Subcutaneous abdominal adipose tissue (tissue), 5 donors: ENCODE results near the gene KCNT2.

Experiments
- H3K27ac ChIP-seq: one replicate; pipeline ENCODE4 v1.7.0; 2013; ENCODE audit warnings: low read depth, mild to moderate bottlenecking, inconsistent platforms, low read length, moderate library complexity
- H3K27me3 ChIP-seq, 5 donors: one replicate each; pipeline ENCODE4 v1.7.0; 2013; ENCODE audit warnings: low read length in 5 of 5, inconsistent platforms in 1 of 5; ENCODE audit not compliant: control insufficient read depth in 5 of 5, insufficient read depth in 4 of 5
- H3K36me3 ChIP-seq, 5 donors: one replicate each; pipeline ENCODE4 v1.7.0; 2013; ENCODE audit warnings: low read length in 5 of 5; ENCODE audit not compliant: control insufficient read depth in 5 of 5, insufficient read depth in 5 of 5
- H3K4me1 ChIP-seq, 5 donors: one replicate each; pipeline ENCODE4 v1.7.0; 2013; ENCODE audit warnings: low read length in 5 of 5, mild to moderate bottlenecking in 3 of 5, moderate library complexity in 1 of 5; ENCODE audit not compliant: control insufficient read depth in 5 of 5, insufficient read depth in 5 of 5
- H3K4me3 ChIP-seq, 5 donors: one replicate each; pipeline ENCODE4 v1.7.0; 2013; ENCODE audit warnings: low read length in 5 of 5, low read depth in 1 of 5
- H3K9ac ChIP-seq, 5 donors: one replicate each; pipeline ENCODE4 v1.7.0; 2013; ENCODE audit warnings: low read length in 5 of 5, mild to moderate bottlenecking in 4 of 5, moderate library complexity in 3 of 5
- H3K9me3 ChIP-seq, 5 donors: one replicate each; pipeline ENCODE4 v1.7.0; 2013; ENCODE audit warnings: low read length in 5 of 5; ENCODE audit not compliant: control insufficient read depth in 5 of 5
- donor health status: healthy.
- donor health status: healthy.
- donor health status: healthy.
- donor health status: healthy.
- donor health status: healthy.

KCNT2 gene

DNA sequence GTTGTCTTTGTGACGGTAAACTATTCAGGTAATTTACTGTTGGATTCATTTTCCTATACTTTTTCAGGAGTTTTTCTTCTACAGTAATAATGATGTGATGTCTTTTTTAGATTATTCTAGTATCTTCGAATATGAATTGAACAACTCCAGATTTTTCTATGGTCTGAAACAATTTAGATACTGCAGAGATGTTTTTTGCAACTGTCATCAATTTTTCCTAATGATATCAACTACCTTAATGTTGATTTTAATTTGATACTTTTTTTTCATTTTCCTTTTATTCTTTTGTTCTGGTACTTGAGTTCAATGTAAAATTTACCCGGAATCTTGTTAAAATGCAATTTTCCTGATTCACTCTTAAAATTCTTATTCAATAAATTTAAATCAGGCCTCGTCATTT is 110.4 kb downstream of the KCNT2 start:
- no peaks in the 10 kb centered on the region for H3K27me3 ChIP-seq
- H3K9me3 ChIP-seq: no peaks in the 10 kb centered on the region
- no peaks in the 10 kb centered on the region for H3K4me1 ChIP-seq
- no peak overlapping the region for H3K9ac ChIP-seq
- no peaks in the 10 kb centered on the region for H3K36me3 ChIP-seq
- no peak overlapping the region for H3K27ac ChIP-seq
- no peak overlapping the region for H3K4me3 ChIP-seq

DNA sequence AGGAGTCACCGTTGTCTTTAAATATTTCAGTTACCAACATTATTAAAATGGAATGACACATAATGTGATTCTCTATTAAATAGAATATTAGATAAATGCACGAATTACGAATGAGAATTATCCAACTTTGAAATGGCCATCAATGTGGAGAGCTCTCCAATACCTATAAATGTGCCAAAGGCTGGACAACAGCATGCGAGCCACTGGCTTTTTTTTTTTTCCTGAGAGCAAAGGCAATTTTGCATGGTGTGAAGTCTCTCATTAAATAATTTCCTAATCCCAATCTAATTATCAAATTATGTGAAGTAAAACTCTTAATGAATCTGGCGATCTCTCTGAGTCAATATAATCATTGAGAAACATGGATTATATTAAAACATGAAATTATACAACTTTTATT is 113.5 kb downstream of the KCNT2 start:
- Histone ChIP-seq H3K27me3 (no peaks in the 10 kb centered on the region), H3K27ac (no peak overlapping the region), H3K9me3 (no peaks in the 10 kb centered on the region), H3K36me3 (no peaks in the 10 kb centered on the region), H3K9ac (no peak overlapping the region), H3K4me3 (no peak overlapping the region), H3K4me1 (no peaks in the 10 kb centered on the region)

DNA sequence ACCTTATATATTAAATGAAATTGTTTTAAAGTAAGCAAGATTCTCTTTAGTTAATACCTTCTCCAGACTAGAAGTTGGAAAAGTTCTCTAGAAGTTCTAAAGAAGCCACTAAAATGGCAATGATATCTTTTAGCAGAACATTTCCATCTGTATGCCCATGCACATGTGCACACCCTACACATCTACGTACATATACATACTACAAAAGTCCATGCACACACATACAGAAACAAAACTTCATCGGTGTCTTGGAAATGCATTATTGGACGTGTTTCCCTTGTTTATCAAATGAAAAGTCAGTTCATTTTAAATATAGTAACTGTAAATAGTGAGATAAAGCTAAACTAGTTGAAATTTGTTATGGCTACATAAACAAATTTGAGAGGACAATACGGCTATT is 114.4 kb downstream of the KCNT2 start:
- H3K4me1 ChIP-seq: no peaks in the 10 kb centered on the region
- H3K27me3 ChIP-seq: no peaks in the 10 kb centered on the region
- no peak overlapping the region for H3K27ac ChIP-seq
- H3K36me3 ChIP-seq: no peaks in the 10 kb centered on the region
- no peaks in the 10 kb centered on the region for H3K9me3 ChIP-seq
- H3K4me3 ChIP-seq: no peak overlapping the region
- no peak overlapping the region for H3K9ac ChIP-seq

DNA sequence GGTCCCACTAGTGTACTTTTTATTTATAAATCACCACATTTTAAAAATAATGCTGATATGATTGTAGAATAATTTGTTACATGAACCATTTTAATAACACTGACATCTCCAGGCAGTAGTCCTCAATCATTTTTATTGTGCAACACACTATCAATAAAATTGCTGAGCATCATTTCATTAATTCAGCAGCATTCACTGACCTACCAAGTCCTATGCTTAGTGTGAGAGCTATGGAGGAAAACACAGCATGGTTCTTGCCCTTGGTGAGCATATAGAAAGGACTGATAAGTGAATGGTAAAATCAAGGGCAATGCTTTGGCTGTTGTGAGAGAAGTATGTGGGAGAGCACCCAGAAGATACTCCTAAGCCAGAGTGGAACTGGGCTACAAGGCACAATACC is 119.7 kb downstream of the KCNT2 start:
- peaks cover 0 to 2% (median 0%) of the 10 kb centered on the region in 5 donors for H3K9me3 ChIP-seq
- no peaks in the 10 kb centered on the region for H3K4me1 ChIP-seq
- no peaks in the 10 kb centered on the region for H3K27me3 ChIP-seq
- no peak overlapping the region for H3K4me3 ChIP-seq
- H3K9ac ChIP-seq: no peak overlapping the region
- no peak overlapping the region for H3K27ac ChIP-seq
- no peaks in the 10 kb centered on the region for H3K36me3 ChIP-seq

DNA sequence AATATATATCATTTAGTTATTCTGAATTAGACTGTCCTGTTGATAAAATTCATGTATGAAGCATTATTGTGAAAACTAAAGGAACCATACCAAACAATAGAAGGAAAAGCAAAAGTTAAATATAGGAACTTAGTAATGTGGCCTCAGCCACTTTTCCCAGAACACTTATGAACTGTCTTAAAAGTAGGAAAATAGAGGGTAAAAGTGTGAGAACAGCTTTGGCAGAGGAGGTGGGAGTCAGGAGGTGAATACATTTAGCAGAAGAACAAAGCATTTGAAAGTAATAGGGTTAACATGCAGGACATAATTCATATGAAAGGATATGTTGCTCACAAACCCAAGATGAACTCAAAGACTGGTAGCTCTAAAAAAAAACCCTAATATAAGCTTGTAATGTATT is 121.9 kb downstream of the KCNT2 start:
- Histone ChIP-seq H3K27me3 (no peaks in the 10 kb centered on the region), H3K4me1 (no peaks in the 10 kb centered on the region), H3K27ac (no peak overlapping the region), H3K9me3 (peaks cover 0 to 2% (median 0%) of the 10 kb centered on the region in 5 donors), H3K36me3 (no peaks in the 10 kb centered on the region), H3K9ac (no peak overlapping the region), H3K4me3 (no peak overlapping the region)

DNA sequence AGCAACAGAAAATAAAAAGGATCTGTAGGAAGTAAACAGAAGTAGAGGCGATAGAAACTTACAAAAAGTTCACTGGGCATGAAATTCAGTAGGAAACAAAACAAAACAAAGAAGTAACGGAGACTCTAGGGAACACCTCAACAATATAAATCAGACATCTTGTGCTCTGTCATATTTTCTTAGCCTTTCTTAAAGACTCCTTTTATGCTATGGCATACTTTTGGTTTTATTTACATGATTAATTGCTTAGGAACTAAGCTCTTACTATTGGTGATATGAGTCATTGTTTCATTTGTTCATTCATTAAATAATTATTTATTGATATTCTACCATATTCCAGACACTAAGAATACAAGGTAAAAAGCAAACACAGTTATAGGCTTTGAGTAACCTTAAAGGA is 126.6 kb downstream of the KCNT2 start:
- H3K27me3 ChIP-seq: no peaks in the 10 kb centered on the region
- no peak overlapping the region for H3K4me3 ChIP-seq
- no peaks in the 10 kb centered on the region for H3K4me1 ChIP-seq
- H3K36me3 ChIP-seq: no peaks in the 10 kb centered on the region
- H3K9me3 ChIP-seq: peaks cover 0 to 2% (median 0%) of the 10 kb centered on the region in 5 donors
- H3K9ac ChIP-seq: no peak overlapping the region
- H3K27ac ChIP-seq: no peak overlapping the region

DNA sequence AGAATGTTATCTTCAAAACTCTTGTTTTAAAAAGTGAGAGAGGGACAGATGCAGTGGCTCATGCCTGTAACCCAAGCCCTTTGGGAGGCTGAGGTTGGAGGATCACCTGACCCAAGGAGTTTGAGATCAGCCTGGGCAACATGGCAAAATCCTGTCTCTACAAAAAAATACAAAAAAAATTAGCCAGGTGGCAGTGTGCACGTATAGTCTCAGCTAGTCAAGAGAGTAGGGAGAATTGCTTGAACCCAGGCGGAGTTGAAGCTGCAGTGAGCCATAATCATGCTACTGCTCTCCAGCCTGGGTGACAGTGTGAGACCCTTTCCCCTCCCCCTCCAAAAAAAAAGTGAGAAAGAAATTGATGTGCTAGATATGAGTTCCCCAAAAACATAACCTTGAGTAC is 131.0 kb downstream of the KCNT2 start:
- H3K36me3 ChIP-seq: no peaks in the 10 kb centered on the region
- H3K9me3 ChIP-seq: no peaks in the 10 kb centered on the region
- no peaks in the 10 kb centered on the region for H3K4me1 ChIP-seq
- no peak overlapping the region for H3K27ac ChIP-seq
- no peak overlapping the region for H3K9ac ChIP-seq
- H3K4me3 ChIP-seq: no peak overlapping the region
- no peaks in the 10 kb centered on the region for H3K27me3 ChIP-seq

DNA sequence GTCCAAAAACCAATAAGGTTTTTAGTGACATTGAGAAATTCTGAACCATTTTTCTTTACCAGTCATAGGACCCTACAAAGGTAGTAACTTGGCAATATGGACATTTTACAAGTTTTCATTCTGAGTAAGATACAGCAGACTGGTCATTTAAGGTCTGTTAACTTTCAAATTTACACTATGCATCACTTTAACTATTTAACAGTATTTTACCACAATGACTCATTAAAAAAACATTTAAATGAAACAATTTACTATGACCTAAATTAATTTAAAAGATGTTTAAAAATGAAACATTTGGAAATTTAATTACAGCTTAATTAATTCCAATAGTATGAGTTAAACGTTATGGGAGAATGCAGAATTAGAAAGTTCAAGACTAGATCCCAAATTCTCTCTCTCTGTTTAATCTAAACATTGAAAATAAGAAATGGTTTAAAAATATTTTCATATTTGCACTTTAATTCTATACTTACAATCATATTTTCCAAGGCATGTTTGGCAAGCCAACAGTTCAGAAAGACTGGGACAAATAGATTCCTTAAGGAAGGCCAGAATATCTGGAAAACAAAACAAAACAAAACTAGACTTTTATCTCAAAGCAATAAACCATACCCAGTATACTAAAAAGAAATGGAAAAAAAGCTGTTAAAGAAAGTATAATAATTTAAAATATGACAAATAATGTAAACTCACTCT is 140.9 kb downstream of the KCNT2 start:
- no peaks in the 10 kb centered on the region for H3K36me3 ChIP-seq
- no peaks in the 10 kb centered on the region for H3K9me3 ChIP-seq
- no peak overlapping the region for H3K27ac ChIP-seq
- H3K4me3 ChIP-seq: no peak overlapping the region
- H3K9ac ChIP-seq: no peak overlapping the region
- no peaks in the 10 kb centered on the region for H3K4me1 ChIP-seq
- H3K27me3 ChIP-seq: no peaks in the 10 kb centered on the region

DNA sequence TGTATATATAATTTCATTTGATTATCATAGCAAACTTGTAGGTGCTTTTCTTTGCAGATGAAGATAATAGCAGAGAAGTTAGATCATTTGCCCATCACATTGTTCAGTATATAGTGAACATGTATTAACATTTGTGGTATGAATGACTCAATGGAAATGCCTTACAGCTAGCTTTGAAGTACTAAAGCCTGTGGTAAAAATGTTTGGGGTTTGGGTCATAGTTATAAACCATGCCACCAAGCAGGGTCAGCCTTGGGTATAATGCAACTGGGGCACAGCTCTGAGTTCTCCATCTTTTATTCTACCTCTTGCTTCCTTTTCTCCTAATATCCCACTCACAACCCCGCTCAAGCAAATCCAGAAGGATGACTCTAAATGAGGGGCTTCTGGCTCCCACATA is 141.6 kb downstream of the KCNT2 start:
- Histone ChIP-seq H3K27me3 (no peaks in the 10 kb centered on the region), H3K4me1 (no peaks in the 10 kb centered on the region), H3K27ac (no peak overlapping the region), H3K9ac (no peak overlapping the region), H3K4me3 (no peak overlapping the region), H3K9me3 (no peaks in the 10 kb centered on the region), H3K36me3 (no peaks in the 10 kb centered on the region)

DNA sequence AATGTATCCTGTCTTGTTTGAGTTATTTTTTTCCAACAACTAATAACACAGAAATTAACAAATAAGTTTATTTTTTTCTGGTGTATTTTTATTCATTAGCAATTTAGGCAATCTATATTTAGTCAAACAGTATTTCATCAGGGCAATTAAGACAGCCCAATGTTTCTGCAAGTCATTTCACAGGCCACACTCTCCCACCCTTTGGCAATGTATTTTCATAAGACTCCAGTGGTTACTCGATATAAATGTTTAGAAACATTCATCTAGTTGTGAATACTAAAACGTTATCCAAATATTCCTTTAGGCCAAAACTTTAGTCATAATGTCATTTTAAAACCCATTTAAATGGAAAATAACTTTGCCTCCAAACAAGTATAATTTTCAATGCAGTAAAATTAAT is 142.1 kb downstream of the KCNT2 start:
- Histone ChIP-seq H3K4me1 (no peaks in the 10 kb centered on the region), H3K27ac (no peak overlapping the region), H3K9me3 (no peaks in the 10 kb centered on the region), H3K36me3 (no peaks in the 10 kb centered on the region), H3K9ac (no peak overlapping the region), H3K4me3 (no peak overlapping the region), H3K27me3 (no peaks in the 10 kb centered on the region)
